ENCODE measurements around the gene BEST1.
A peak's percentile ranks its signal among the peaks of the same experiment; 100 is the strongest.
"Not testable (repeated sequence)": the region's sequence is repeated elsewhere in the genome, so short reads cannot be mapped to it uniquely, and the experiment has no call there.

Gene BEST1

GRCh38 chr11:61947486-61948210, 2.5 kb upstream of the BEST1 start:
- no peaks in the 10 kb centered on the region for H3K27me3 ChIP-seq
- no peak overlapping the region for H3K4me3 ChIP-seq
- H4K20me1 ChIP-seq = no peaks in the 10 kb centered on the region
- peaks cover 29 to 61% (median 48%) of the 10 kb centered on the region in 10 experiments for H3K4me1 ChIP-seq
- H3K9ac ChIP-seq = peak overlapping the region in 6 of 11 experiments; percentile 1 to 45 (median 26); a peak in 7 of 22 replicates
- peak overlapping the region; percentile 20 to 74 (median 58); a peak in 21 of 22 replicates for H3K4me2 ChIP-seq
- no peak for TF ChIP-seq Cebpa-rat (IDR thresholded peaks at IDR 0.05)
- H3K36me3 ChIP-seq = no peaks in the 10 kb centered on the region
- peak overlapping the region in 4 of 11 experiments; percentile 12 to 56 (median 32); a peak in 8 of 22 replicates for H3K27ac ChIP-seq
- H3K9me3 ChIP-seq (replicated peaks in 1 of 11) = no peaks in the 10 kb centered on the region

GRCh38 chr11:61948505-61948904, 1.6 kb upstream of the BEST1 start:
- peak in 5 of 11 experiments; percentile 23 to 77 (median 61); a peak in 9 of 22 replicates for TF ChIP-seq Cebpa-rat (IDR thresholded peaks at IDR 0.05)
- peaks cover 29 to 70% (median 53%) of the 10 kb centered on the region in 10 experiments for H3K4me1 ChIP-seq
- no peak overlapping the region for H3K4me3 ChIP-seq
- H3K9me3 ChIP-seq (replicated peaks in 1 of 11) = no peaks in the 10 kb centered on the region
- H3K36me3 ChIP-seq = no peaks in the 10 kb centered on the region
- H4K20me1 ChIP-seq = no peaks in the 10 kb centered on the region
- peak overlapping the region in 1 of 11 experiments; percentile 23; a peak in 1 of 22 replicates for H3K9ac ChIP-seq
- peak overlapping the region in 2 of 11 experiments; percentile 21 to 33; a peak in 3 of 22 replicates for H3K4me2 ChIP-seq
- no peaks in the 10 kb centered on the region for H3K27me3 ChIP-seq
- no peak overlapping the region for H3K27ac ChIP-seq

GRCh38 chr11:61949169-61950034, 749 bp upstream of the BEST1 start:
- Histone ChIP-seq H3K27me3 (peaks cover 0 to 4% (median 0%) of the 10 kb centered on the region in 11 experiments; a peak in 8 of 22 replicates), H3K9me3 (replicated peaks in 1 of 11) (no peaks in the 10 kb centered on the region), H3K9ac (peak overlapping the region in 6 of 11 experiments; percentile 3 to 32 (median 10); a peak in 3 of 22 replicates), H4K20me1 (no peaks in the 10 kb centered on the region), H3K4me3 (no peak overlapping the region), H3K27ac (peak overlapping the region; percentile 10 to 65 (median 34); a peak in 16 of 22 replicates), H3K4me1 (peaks cover 23 to 73% (median 58%) of the 10 kb centered on the region in 10 experiments), H3K4me2 (peak overlapping the region; percentile 2 to 72 (median 31); a peak in 16 of 22 replicates), H3K36me3 (no peaks in the 10 kb centered on the region)
- TF ChIP-seq Cebpa-rat (IDR thresholded peaks at IDR 0.05) = peak in 1 of 11 experiments; percentile 9; a peak in 1 of 22 replicates

GRCh38 chr11:61951484-61952135, 1.5 kb downstream of the BEST1 start:
- H3K36me3 ChIP-seq = peaks cover 0 to 6% (median 0%) of the 10 kb centered on the region in 11 experiments; a peak in 9 of 22 replicates
- no peak overlapping the region for H3K4me3 ChIP-seq
- H3K27ac ChIP-seq = peak overlapping the region in 10 of 11 experiments; percentile 18 to 62 (median 42); a peak in 15 of 22 replicates
- no peaks in the 10 kb centered on the region for H3K9me3 ChIP-seq (replicated peaks in 1 of 11)
- TF ChIP-seq Cebpa-rat (IDR thresholded peaks at IDR 0.05) = no peak
- H3K9ac ChIP-seq = peak overlapping the region in 6 of 11 experiments; percentile 20 to 53 (median 44); a peak in 6 of 22 replicates
- no peaks in the 10 kb centered on the region for H4K20me1 ChIP-seq
- H3K4me1 ChIP-seq = peaks cover 27 to 93% (median 73%) of the 10 kb centered on the region in 10 experiments
- H3K27me3 ChIP-seq = peaks cover 0 to 26% (median 6%) of the 10 kb centered on the region in 11 experiments; a peak in 12 of 22 replicates
- H3K4me2 ChIP-seq = peak overlapping the region in 5 of 11 experiments; percentile 39 to 99 (median 54); a peak in 10 of 22 replicates

GRCh38 chr11:61952882-61953281, 2.7 kb downstream of the BEST1 start:
- Histone ChIP-seq H3K4me2 (peak overlapping the region in 4 of 11 experiments; percentile 64 to 99 (median 94); a peak in 7 of 22 replicates), H4K20me1 (no peaks in the 10 kb centered on the region), H3K9me3 (replicated peaks in 1 of 11) (no peaks in the 10 kb centered on the region), H3K9ac (peak overlapping the region in 2 of 11 experiments; percentile 42 to 97; a peak in 1 of 22 replicates), H3K4me3 (no peak overlapping the region), H3K4me1 (peaks cover 18 to 95% (median 72%) of the 10 kb centered on the region in 10 experiments), H3K27ac (peak overlapping the region in 6 of 11 experiments; percentile 61 to 98 (median 96); a peak in 7 of 22 replicates), H3K27me3 (peaks cover 0 to 26% (median 6%) of the 10 kb centered on the region in 11 experiments; a peak in 12 of 22 replicates), H3K36me3 (peaks cover 0 to 19% (median 0%) of the 10 kb centered on the region in 11 experiments; a peak in 11 of 22 replicates)
- TF ChIP-seq Cebpa-rat (IDR thresholded peaks at IDR 0.05) = no peak

- Histone ChIP-seq H3K27me3 (peaks cover 0 to 26% (median 6%) of the 10 kb centered on the region in 11 experiments; a peak in 12 of 22 replicates), H3K27ac (peak overlapping the region in 7 of 11 experiments; percentile 79 to 98 (median 95); a peak in 11 of 22 replicates), H3K4me1 (peaks cover 17 to 95% (median 75%) of the 10 kb centered on the region in 10 experiments; a peak in 19 of 20 replicates), H3K36me3 (peaks cover 0 to 26% (median 0%) of the 10 kb centered on the region in 11 experiments; a peak in 11 of 22 replicates), H3K9ac (peak overlapping the region in 4 of 11 experiments; percentile 42 to 97 (median 91); a peak in 3 of 22 replicates), H3K4me2 (peak overlapping the region in 7 of 11 experiments; percentile 84 to 100 (median 94); a peak in 12 of 22 replicates)
- H4K20me1 ChIP-seq; H3K9me3 ChIP-seq (replicated peaks in 1 of 11); H3K4me3 ChIP-seq: not testable (repeated sequence)
Observed at GRCh38 chr11:61953632-61954031, 3.5 kb downstream of the BEST1 start.

GRCh38 chr11:61954106-61954850, 4.1 kb downstream of the BEST1 start:
- peaks cover 0 to 33% (median 0%) of the 10 kb centered on the region in 11 experiments; a peak in 11 of 22 replicates for H3K36me3 ChIP-seq
- H3K9me3 ChIP-seq (replicated peaks in 1 of 11) = no peaks in the 10 kb centered on the region
- H4K20me1 ChIP-seq = peaks cover 0 to 3% (median 0%) of the 10 kb centered on the region in 11 experiments; a peak in 2 of 22 replicates
- peak overlapping the region; percentile 60 to 97 (median 80); a peak in 21 of 22 replicates for H3K9ac ChIP-seq
- H3K27me3 ChIP-seq = peaks cover 0 to 26% (median 6%) of the 10 kb centered on the region in 11 experiments; a peak in 12 of 22 replicates
- peaks cover 16 to 96% (median 74%) of the 10 kb centered on the region in 10 experiments; a peak in 19 of 20 replicates for H3K4me1 ChIP-seq
- H3K4me3 ChIP-seq = peak overlapping the region in 4 of 10 experiments; percentile 35 to 70 (median 56); a peak in 5 of 20 replicates
- H3K27ac ChIP-seq = peak overlapping the region; percentile 73 to 98 (median 94)
- no peak for TF ChIP-seq Cebpa-rat (IDR thresholded peaks at IDR 0.05)
- H3K4me2 ChIP-seq = peak overlapping the region; percentile 58 to 100 (median 89)
